Central memory CD8-positive, alpha-beta T cell (primary cell): ENCODE measurements around the gene SLC25A13.
"Not testable (repeated sequence)": the region's sequence is repeated elsewhere in the genome, so short reads cannot be mapped to it uniquely, and the experiment has no call there.

Source experiments
- ATAC-seq: fragments of 150-1000 bp; cut with Tn5 transposase; replicated peaks from 2 replicates; pipeline ENCODE4 v1.10.0; 2022; ENCODE audit warnings: mild to moderate bottlenecking, moderate FRiP score, moderate number of reproducible peaks; ENCODE audit not compliant: poor library complexity, severe bottlenecking; ENCODE audit errors: extremely low read depth
- DNase-seq, 2 donors: peaks; one replicate each; pipeline ENCODE4 v3.0.0; 2021; ENCODE audit warnings: low spot score in 2 of 2
- H3K27ac Mint-ChIP-seq: one replicate; pipeline ENCODE4 v1.8.0; 2022; ENCODE audit warnings: low read depth, mild to moderate bottlenecking, moderate library complexity, mixed read lengths
- H3K27me3 Mint-ChIP-seq: one replicate; pipeline ENCODE4 v1.8.0; 2022; ENCODE audit warnings: mixed read lengths
- H3K36me3 Mint-ChIP-seq: one replicate; pipeline ENCODE4 v1.8.0; 2022; ENCODE audit warnings: mild to moderate bottlenecking, moderate library complexity, mixed read lengths; ENCODE audit not compliant: insufficient read depth
- H3K4me1 Mint-ChIP-seq: one replicate; pipeline ENCODE4 v1.8.0; 2022; ENCODE audit warnings: mixed read lengths
- H3K4me3 Mint-ChIP-seq: one replicate; pipeline ENCODE4 v1.8.0; 2022; ENCODE audit warnings: mild to moderate bottlenecking, moderate library complexity, mixed read lengths
- H3K9me3 Mint-ChIP-seq: one replicate; pipeline ENCODE4 v1.8.0; 2022; ENCODE audit warnings: mixed read lengths

The SLC25A13 gene, protein sequence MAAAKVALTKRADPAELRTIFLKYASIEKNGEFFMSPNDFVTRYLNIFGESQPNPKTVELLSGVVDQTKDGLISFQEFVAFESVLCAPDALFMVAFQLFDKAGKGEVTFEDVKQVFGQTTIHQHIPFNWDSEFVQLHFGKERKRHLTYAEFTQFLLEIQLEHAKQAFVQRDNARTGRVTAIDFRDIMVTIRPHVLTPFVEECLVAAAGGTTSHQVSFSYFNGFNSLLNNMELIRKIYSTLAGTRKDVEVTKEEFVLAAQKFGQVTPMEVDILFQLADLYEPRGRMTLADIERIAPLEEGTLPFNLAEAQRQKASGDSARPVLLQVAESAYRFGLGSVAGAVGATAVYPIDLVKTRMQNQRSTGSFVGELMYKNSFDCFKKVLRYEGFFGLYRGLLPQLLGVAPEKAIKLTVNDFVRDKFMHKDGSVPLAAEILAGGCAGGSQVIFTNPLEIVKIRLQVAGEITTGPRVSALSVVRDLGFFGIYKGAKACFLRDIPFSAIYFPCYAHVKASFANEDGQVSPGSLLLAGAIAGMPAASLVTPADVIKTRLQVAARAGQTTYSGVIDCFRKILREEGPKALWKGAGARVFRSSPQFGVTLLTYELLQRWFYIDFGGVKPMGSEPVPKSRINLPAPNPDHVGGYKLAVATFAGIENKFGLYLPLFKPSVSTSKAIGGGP

DNA sequence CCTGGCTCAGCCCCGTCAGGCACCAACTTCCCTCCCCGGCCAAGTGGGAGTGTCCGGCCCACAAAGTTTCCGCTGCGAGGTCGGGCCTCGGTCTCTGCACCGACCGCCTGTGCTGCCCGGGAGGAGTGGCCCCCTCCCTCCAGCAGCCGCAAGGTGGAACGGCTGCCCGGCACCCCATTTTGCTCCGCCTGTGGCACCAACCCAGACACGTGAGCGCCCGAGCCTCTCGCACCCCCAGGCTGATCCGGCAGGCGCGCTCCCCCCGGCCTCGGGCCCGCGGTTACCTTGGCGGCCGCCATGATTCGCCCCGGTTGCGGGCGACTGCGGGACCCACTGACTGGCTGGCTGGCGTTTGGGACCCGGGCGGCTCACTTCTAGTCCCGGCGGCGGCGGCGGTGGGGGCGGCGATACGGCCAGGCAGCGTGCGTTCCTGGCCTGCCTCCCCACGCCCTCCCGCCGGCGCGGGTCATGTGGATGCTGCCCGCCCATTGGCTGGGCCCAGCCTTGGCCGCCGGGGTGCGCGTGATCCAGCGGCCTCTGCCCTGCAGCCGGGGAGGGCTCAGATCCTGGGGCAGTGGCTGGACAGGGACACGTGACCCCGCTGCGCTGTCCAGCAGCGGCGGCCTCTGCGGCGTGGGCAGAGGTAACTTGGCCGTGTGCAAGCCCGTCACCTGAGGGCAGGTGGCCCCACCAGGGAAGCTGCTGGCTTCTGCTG, at the start of gene SLC25A13:
Gene SLC25A13 (minus strand): TSS at position 441 of the 715 bp plus-strand sequence. CDS start 142 bp downstream, at position 299.
- peak within 1 kb of the TSS; percentile 75 for H3K27ac Mint-ChIP-seq
- ATAC-seq = peak; percentile 78
- H3K27me3 Mint-ChIP-seq = no peaks in the 10 kb centered on the region
- peak within 1 kb of the TSS; percentile 86 for H3K4me3 Mint-ChIP-seq
- H3K9me3 Mint-ChIP-seq = no peaks in the 10 kb centered on the region
- no peaks in the 10 kb centered on the region for H3K36me3 Mint-ChIP-seq
- peaks cover 10% of the 10 kb centered on the region for H3K4me1 Mint-ChIP-seq
- peak; percentile 37 to 43 for DNase-seq

DNA sequence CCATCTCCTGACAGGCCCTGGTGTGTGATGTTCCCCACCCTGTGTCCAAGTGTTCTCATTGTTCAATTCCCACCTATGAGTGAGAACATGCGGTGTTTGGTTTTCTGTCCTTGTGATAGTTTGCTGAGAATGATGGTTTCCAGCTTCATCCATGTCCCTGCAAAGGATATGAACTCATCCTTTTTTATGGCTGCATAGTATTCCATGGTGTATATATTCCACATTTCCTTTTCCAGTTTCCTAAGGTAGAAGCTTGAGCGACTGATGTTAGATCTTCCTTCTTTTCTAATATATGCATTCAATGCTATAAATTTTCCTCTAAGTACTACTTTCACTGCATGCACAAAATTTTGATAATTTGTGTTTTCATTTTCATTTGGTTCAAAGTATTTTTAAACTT, 44.0 kb upstream of the SLC25A13 start:
- not testable (repeated sequence) for DNase-seq, H3K9me3 Mint-ChIP-seq, H3K27ac Mint-ChIP-seq

DNA sequence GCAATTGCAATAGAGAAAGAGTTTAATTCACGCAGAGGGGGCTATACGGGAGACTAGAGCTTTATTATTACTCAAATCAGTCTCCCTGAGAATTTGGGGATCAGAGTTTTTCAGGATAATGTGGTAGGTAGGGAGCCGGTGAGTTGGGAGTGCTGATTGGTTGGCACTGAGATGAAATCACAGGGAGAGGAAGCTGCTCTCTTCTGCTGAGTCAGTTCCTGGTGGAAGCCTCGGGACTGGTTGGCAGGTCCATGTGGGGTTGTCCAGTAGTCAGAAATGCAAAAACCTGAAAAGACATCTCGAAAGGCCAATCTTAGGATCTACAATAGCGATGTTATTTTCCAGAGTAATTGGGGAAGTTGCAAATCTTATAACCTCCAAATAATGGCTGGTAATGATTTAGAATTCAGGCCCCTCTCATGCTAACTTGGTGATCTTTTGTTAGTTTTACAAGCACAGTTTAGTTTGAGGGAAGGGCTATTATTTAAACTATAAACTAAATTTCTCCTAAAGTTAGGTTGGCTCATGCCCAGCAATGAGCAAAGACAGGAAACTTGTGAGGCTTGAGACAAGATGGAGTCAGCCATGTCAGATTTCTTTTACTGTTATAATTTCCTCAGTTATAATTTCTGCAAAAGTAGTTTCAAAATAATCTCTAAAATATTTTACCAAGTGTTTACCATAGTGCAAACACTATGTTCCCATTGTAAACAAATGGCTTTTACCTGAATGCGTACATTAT, 39.4 kb upstream of the SLC25A13 start:
- ATAC-seq (no peak), DNase-seq (no peak)
- peaks cover 28% of the 10 kb centered on the region for H3K27me3 Mint-ChIP-seq
- H3K4me3 Mint-ChIP-seq = no peak overlapping the region
- H3K36me3 Mint-ChIP-seq = no peaks in the 10 kb centered on the region
- H3K4me1 Mint-ChIP-seq = no peaks in the 10 kb centered on the region
- H3K27ac Mint-ChIP-seq = no peak overlapping the region
- H3K9me3 Mint-ChIP-seq = no peaks in the 10 kb centered on the region

More for the DNA sequence above, 44.0 kb upstream of the SLC25A13 start:
- H3K4me3 Mint-ChIP-seq, ATAC-seq, H3K36me3 Mint-ChIP-seq, H3K4me1 Mint-ChIP-seq: not testable (repeated sequence)
- peaks cover 31% of the 10 kb centered on the region for H3K27me3 Mint-ChIP-seq

DNA sequence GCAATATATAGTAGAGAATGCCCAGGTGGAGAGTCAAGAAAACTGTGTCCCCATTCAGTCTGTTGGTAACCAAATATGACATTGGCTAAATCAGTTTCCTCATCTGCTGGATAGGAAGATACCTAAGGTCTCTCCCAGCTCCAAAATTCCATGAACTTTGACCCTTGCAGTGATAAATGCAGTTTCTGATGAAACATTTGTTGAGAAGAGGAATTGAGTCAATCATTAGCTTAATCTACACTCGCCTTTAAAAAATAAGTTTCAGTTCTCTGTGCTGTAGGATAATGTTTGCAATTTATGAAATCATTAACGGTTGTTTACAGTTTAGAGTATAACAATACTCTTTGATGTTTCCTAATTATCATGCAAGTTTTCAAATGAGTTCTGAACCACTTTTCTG, 38.0 kb upstream of the SLC25A13 start:
- Mint-ChIP-seq H3K27me3 (peaks cover 20% of the 10 kb centered on the region), H3K9me3 (no peaks in the 10 kb centered on the region), H3K36me3 (no peaks in the 10 kb centered on the region), H3K4me3 (no peak overlapping the region), H3K27ac (no peak overlapping the region), H3K4me1 (no peaks in the 10 kb centered on the region)
- no peak for ATAC-seq
- no peak for DNase-seq

DNA sequence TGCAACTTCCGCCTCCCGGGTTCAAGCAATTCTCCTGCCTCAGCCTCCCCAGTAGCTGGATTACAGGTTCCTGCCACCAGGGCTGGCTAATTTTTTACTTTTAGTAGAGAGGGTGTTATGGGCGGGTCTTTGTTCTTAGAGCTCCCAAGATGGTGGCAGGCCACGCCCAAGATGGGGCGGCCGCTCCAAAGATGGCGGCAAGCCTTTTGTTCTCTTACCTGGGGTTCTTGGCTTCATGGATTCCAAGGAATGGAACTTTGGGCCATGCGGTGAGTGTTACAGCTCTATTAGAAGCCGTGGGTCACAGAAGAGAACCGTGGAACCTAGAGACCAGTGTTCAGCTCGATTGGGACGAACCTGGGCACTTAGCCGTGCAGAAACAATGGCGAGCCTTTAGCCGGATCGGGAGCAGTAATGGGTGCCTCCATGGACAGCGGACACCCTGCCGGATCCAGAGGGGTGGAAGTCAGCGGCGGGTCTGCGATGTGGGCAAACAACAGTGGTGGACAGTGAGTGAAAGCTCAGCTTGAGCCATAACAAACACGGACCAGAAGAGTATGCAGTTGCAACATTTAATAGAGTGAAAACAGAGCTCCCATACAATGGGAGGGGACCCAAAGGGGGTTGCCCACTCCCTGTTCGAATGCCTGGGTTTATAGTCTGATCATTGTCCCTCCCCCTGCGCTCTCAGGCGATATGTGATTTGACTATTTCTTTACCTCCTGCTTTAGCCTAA, 36.5 kb upstream of the SLC25A13 start:
- H3K4me3 Mint-ChIP-seq, ATAC-seq, DNase-seq, H3K27ac Mint-ChIP-seq, H3K36me3 Mint-ChIP-seq, H3K4me1 Mint-ChIP-seq, H3K9me3 Mint-ChIP-seq: not testable (repeated sequence)
- H3K27me3 Mint-ChIP-seq = peaks cover 20% of the 10 kb centered on the region

DNA sequence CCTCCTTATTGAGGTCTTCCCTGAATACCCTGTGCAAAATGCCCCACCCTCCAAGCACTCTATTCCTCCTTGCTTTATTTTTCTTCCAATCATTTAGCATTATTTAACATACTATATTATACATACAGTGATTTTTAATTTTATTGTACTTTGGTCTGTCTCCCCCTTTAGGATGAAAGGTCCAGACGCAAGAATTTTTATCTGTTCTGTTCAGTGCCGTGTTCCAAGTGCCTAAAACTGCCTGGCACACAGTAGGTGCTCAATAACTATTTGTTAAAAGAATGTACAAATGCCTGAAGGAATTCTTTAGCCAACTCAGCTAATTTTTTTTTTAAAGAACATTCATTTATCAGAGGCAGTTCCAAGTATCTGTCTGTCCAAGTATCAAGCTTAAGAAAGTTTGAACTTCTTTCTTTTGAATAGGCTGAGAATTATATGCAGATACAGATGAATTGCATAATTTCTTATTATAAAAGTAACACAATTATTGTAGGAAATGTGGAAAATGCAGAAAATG, 34.1 kb upstream of the SLC25A13 start:
- no peak for DNase-seq
- no peak for ATAC-seq
- Mint-ChIP-seq H3K9me3 (no peaks in the 10 kb centered on the region), H3K36me3 (no peaks in the 10 kb centered on the region), H3K27ac (no peak overlapping the region), H3K4me1 (no peaks in the 10 kb centered on the region), H3K27me3 (peaks cover 16% of the 10 kb centered on the region), H3K4me3 (no peak overlapping the region)

DNA sequence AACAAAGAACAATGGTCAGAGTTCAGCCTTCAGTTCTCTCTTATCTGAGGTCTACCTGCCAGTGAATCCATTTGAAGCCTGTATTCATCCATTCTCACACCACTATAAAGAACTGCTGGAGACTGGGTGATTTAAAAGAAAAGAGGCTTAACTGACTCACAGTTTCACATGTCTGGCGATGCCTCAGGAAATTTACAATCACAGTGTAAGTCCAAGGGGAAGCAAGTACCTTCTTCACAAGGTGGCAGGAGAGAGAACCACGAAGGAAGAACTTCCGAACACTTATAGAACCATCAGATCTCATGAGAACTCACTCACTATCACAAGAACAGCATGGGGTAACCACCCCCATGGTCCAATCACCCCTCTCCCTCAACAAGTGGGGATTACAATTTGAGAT, 33.0 kb upstream of the SLC25A13 start:
- H3K4me3 Mint-ChIP-seq = no peak overlapping the region
- no peak for DNase-seq
- no peaks in the 10 kb centered on the region for H3K4me1 Mint-ChIP-seq
- H3K27me3 Mint-ChIP-seq = peaks cover 12% of the 10 kb centered on the region
- ATAC-seq = no peak
- H3K9me3 Mint-ChIP-seq = no peaks in the 10 kb centered on the region
- H3K27ac Mint-ChIP-seq = no peak overlapping the region
- no peaks in the 10 kb centered on the region for H3K36me3 Mint-ChIP-seq

DNA sequence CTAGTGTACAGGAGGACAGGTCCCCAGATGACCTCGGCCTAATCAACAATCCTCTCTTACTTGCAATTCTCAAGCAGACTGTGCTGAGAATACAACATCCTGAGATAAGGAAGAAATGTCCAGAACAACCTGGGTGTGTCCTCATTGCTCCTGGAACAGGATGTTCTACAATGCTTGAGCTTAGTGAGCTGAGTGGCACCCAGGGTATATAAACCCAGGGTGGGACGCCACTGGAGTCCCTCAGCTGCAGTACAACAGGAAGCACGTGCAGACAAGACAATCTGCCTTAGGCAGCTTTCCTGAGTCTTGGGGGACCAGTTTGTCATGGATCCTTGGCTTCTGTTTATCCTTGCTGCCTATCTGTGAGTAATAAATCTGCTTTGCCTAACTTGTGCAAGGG, 27.7 kb upstream of the SLC25A13 start:
- ATAC-seq (no peak), DNase-seq (no peak)
- Mint-ChIP-seq H3K4me1 (no peaks in the 10 kb centered on the region), H3K4me3 (no peak overlapping the region), H3K36me3 (no peaks in the 10 kb centered on the region), H3K9me3 (no peaks in the 10 kb centered on the region), H3K27ac (no peak overlapping the region), H3K27me3 (peaks cover 35% of the 10 kb centered on the region)

DNA sequence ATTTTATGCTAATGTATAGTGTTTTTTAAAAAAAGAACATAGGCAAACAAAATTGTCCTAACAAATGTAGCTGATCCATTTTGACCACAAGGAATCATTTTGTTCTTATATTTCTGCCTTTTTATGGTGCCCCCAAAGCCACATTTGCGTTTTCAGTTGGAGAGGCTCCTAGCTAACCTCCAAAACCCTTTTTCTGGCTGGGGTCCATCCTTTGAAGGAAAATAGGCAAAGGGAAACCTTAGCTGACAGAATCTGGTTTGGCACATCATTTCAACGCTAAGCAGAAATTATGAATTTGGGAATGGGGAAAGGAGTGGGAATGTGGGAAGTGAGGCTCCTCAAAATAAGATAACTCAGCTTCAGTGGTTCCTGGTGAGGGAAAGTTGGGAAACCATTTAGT, 25.6 kb upstream of the SLC25A13 start:
- Mint-ChIP-seq H3K27me3 (peaks cover 40% of the 10 kb centered on the region), H3K9me3 (no peaks in the 10 kb centered on the region), H3K27ac (no peak overlapping the region), H3K4me3 (no peak overlapping the region), H3K4me1 (no peaks in the 10 kb centered on the region), H3K36me3 (no peaks in the 10 kb centered on the region)
- no peak for DNase-seq
- ATAC-seq = no peak

DNA sequence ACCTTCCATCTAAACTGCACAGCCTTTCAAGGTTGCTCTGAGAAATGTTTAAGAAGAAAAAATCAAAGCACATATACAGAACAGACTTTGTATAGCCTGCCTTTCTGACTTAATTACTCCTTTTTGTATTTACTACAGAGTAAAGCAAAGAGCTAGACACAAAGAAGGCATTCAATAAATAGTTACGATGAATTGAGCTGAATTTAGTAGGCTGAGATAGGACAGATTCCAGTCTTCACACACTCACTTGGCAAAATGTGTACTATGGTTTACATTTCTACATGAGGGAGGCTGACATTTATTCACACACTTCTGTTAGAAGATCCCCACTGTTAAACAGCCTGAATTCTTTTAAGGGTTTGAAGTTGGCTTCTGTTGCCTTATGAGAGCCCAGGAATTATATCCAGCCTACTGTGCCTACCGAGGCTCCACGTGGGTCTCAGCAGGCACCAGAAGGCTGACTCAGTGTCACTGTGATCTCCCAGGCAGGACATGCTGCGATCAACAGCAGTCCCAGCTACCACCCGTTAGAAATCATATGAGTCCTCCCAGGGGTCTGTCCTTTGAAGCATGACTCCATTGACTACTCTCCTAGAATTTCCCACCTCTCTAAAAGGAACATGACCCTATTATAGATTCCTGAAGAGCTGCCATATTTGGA, 24.5 kb upstream of the SLC25A13 start:
- no peak overlapping the region for H3K27ac Mint-ChIP-seq
- no peak for DNase-seq

DNA sequence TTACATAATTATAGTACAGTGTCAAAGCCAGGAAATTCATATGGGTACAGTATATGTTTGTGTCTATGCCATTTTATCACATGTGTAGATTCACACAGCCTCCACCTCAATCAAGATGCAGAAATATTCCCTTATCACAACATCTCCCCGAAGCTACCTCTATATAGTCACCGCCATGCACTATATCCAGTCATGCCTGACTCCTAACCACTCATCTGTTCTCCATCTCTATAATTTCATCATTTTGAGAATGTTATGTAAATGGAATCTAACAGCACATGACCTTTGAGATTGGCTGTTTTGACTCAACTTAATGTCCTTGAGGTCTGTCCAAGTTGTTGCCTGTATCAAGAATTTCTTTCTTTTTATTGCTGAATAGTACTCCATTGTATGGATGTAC, 22.3 kb upstream of the SLC25A13 start:
- Mint-ChIP-seq H3K4me3 (no peak overlapping the region), H3K36me3 (no peaks in the 10 kb centered on the region), H3K27ac (no peak overlapping the region), H3K4me1 (no peaks in the 10 kb centered on the region), H3K9me3 (no peaks in the 10 kb centered on the region), H3K27me3 (peaks cover 67% of the 10 kb centered on the region)
- ATAC-seq = no peak
- DNase-seq = no peak

More for the DNA sequence above, 24.5 kb upstream of the SLC25A13 start:
- ATAC-seq = no peak
- Mint-ChIP-seq H3K36me3 (no peaks in the 10 kb centered on the region), H3K9me3 (no peaks in the 10 kb centered on the region), H3K27me3 (peaks cover 50% of the 10 kb centered on the region), H3K4me1 (no peaks in the 10 kb centered on the region), H3K4me3 (no peak overlapping the region)
